HL-60 (cell line): ENCODE results near the gene ICAM2.

Experiments
- DNase-seq, 2 experiments: peaks; one replicate each; pipeline ENCODE4 v3.0.0-alpha.2; 2010 to 2020; ENCODE audit warnings: low read depth in 1 of 2, low spot score in 1 of 2
- H3K27ac ChIP-seq: fragments of 250-450 bp; sonication (Bioruptor Pico); replicated peaks from 2 replicates; pipeline ENCODE4 v1.5.1; 2020; ENCODE audit warnings: mild to moderate bottlenecking, moderate library complexity
- H3K27me3 ChIP-seq: fragments of 250-450 bp; sonication (Bioruptor Pico); 2 replicates; pipeline ENCODE4 v1.5.1; 2021; ENCODE audit warnings: mild to moderate bottlenecking, moderate library complexity; ENCODE audit not compliant: insufficient read depth, poor library complexity, severe bottlenecking
- H3K4me3 ChIP-seq: replicated peaks from 2 replicates; pipeline ENCODE4 v1.5.1; 2011; ENCODE audit warnings: mild to moderate bottlenecking, control low read depth, low read length; ENCODE audit not compliant: insufficient read depth
- GABPA ChIP-seq: IDR thresholded peaks from 2 replicates; pipeline ENCODE4 v1.6.1; 2012; ENCODE audit warnings: low read depth
- POLR2AphosphoS5 ChIP-seq: IDR thresholded peaks from 2 replicates; pipeline ENCODE4 v1.6.1; 2012; ENCODE audit warnings: low read depth
- SPI1 ChIP-seq: IDR thresholded peaks from 2 replicates; pipeline ENCODE4 v1.6.1; 2012; ENCODE audit warnings: low read depth, mild to moderate bottlenecking, borderline replicate concordance
- TF ChIP-seq, protein P1 (sequence below): IDR thresholded peaks from 2 replicates; pipeline ENCODE4 v1.6.1; 2012; ENCODE audit warnings: low read depth; ENCODE audit not compliant: insufficient replicate concordance
- TF ChIP-seq, protein P2 (sequence below): IDR thresholded peaks from one replicate; pipeline ENCODE4 v1.5.1; 2011; ENCODE audit warnings: low read length, control low read depth, inconsistent platforms; ENCODE audit not compliant: insufficient read depth

The ICAM2 gene

DNA sequence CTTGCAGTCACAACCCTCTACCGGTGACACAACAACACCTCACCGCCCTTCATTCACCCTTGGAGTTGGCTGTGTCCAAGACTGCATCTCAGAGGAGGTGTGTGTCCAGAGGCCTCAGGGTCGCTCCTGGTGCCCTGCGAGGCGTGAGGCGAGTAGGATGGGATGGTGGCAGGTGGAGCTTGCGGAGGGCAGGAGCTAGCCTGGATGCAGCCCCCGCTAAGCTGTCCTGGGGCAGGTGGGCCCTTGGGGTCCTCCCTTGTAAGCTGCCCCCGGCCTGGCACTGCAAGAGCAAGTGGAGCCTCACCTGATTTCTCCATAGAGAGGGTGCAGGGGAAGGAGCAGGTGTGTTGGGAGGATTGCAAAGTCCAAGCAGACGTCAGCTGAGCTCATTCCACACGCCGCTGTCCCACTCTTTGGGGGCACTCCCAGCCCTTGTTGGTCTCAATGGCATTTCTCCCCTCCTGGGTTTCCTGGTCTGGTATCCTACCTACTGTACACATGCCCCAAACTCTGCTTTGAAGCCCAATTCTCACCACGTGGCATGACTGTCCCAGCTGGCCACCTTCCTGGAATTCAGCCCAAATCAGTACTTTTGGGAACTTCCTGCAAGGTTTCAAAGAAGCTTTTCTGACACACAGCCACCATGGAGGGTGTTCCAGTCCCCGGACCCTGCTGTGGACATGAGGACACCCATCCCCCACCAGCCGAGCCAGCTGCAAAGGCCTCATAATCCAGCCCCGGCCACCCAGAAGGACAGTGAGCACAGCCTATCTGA is 18.1 kb upstream of the ICAM2 start:
- TF ChIP-seq, protein P1, sequence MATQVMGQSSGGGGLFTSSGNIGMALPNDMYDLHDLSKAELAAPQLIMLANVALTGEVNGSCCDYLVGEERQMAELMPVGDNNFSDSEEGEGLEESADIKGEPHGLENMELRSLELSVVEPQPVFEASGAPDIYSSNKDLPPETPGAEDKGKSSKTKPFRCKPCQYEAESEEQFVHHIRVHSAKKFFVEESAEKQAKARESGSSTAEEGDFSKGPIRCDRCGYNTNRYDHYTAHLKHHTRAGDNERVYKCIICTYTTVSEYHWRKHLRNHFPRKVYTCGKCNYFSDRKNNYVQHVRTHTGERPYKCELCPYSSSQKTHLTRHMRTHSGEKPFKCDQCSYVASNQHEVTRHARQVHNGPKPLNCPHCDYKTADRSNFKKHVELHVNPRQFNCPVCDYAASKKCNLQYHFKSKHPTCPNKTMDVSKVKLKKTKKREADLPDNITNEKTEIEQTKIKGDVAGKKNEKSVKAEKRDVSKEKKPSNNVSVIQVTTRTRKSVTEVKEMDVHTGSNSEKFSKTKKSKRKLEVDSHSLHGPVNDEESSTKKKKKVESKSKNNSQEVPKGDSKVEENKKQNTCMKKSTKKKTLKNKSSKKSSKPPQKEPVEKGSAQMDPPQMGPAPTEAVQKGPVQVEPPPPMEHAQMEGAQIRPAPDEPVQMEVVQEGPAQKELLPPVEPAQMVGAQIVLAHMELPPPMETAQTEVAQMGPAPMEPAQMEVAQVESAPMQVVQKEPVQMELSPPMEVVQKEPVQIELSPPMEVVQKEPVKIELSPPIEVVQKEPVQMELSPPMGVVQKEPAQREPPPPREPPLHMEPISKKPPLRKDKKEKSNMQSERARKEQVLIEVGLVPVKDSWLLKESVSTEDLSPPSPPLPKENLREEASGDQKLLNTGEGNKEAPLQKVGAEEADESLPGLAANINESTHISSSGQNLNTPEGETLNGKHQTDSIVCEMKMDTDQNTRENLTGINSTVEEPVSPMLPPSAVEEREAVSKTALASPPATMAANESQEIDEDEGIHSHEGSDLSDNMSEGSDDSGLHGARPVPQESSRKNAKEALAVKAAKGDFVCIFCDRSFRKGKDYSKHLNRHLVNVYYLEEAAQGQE: no peak
- TF ChIP-seq GABPA (no peak), SPI1 (no peak), POLR2AphosphoS5 (no peak)
- TF ChIP-seq, protein P2, sequence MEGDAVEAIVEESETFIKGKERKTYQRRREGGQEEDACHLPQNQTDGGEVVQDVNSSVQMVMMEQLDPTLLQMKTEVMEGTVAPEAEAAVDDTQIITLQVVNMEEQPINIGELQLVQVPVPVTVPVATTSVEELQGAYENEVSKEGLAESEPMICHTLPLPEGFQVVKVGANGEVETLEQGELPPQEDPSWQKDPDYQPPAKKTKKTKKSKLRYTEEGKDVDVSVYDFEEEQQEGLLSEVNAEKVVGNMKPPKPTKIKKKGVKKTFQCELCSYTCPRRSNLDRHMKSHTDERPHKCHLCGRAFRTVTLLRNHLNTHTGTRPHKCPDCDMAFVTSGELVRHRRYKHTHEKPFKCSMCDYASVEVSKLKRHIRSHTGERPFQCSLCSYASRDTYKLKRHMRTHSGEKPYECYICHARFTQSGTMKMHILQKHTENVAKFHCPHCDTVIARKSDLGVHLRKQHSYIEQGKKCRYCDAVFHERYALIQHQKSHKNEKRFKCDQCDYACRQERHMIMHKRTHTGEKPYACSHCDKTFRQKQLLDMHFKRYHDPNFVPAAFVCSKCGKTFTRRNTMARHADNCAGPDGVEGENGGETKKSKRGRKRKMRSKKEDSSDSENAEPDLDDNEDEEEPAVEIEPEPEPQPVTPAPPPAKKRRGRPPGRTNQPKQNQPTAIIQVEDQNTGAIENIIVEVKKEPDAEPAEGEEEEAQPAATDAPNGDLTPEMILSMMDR: no peak
- DNase-seq: no peak

DNA sequence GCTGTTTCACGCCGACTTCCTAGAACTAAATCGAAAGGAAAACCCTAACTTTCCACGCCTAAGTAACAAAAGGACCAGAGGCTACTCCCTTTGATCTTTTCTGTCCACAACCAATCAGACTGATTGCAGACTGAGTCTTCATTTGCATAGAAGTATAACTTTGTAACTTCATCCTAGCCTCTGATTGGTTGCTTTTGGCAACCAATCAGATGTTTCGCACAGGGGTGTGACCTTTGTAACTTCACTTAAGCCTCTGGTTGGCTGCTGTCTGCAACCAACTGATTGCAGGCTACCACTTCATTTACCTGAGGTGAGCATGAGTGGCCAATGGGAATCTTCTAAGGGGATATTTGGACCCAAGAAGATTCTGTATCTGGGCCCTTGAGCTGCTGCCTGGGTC is 17.4 kb upstream of the ICAM2 start:
- DNase-seq: no peak
- Histone ChIP-seq H3K4me3 (no peak overlapping the region), H3K27me3 (no peaks in the 10 kb centered on the region), H3K27ac (no peak overlapping the region)
- TF ChIP-seq, protein P1: no peak
- TF ChIP-seq, protein P2: no peak
- TF ChIP-seq POLR2AphosphoS5 (no peak), GABPA (no peak), SPI1 (no peak)

More for the DNA sequence above, 18.1 kb upstream of the ICAM2 start:
- Histone ChIP-seq H3K27ac (no peak overlapping the region), H3K4me3 (no peak overlapping the region), H3K27me3 (no peaks in the 10 kb centered on the region)

- Histone ChIP-seq H3K27ac (no peak overlapping the region), H3K27me3 (no peaks in the 10 kb centered on the region), H3K4me3 (no peak overlapping the region)
- TF ChIP-seq, protein P1: no peak
- TF ChIP-seq, protein P2: no peak
- TF ChIP-seq POLR2AphosphoS5: no peak
- no peak for DNase-seq
Observed at GRCh38 chr17:64037180-64037579, 16.7 kb upstream of the ICAM2 start.
